Measurements from ENCODE around the gene DISP3. TPM values are rescaled to one million over a fixed set of nuclear protein-coding genes. Genes with fewer than 3 reads are reported as not detected.
A peak's percentile ranks its signal among the peaks of the same experiment; 100 is the strongest.

Gene DISP3
- total and polyA plus RNA-seq, 2 of the 13 experiments (the other 11 are each of a cell fraction or from before 2014, with no cell fraction given), result 0.08 to 0.13 TPM

DNA sequence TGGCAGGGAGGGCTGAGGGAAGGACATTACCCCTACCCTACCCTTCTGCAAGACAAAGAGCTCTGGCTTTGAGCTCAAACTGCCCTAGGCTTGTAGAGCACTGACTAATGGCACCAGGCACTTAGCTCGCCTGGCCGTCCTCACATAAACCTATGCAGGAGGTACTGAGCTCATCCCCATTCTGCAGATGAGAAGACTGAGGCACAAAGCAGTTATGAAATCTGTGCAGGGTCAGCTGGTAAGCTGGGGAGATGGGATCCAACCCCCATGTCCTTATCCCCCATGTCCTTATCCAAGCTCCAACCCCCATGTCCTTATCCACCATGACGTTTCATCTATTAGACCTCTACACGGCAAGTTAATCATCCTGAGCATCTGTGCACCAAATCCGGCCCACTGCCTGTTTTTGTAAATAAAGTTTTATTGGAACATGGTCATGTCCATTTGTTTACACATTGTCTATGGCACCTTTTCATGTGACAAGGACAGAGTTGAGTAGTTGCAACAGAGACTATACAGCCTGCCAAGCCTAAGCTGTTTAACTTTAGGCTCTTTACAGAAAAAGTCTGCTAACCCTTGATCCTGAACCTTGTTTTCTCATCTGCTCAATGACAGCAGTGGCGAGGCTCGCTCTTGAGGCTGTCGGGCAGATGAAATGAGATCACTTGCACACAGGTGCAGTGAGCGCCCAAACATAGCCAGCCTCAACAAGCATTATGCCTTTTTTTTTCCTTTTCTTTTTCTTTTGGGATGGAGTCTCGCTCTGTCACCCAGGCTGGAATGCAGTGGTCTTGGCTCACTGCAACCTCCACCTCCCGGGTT, 88.5 kb downstream of the DISP3 start:
- no peak for FAIRE-seq
- POLR2A ChIA-PET, result no interaction called here
- peak; percentile 30; the same call in 2 of the 3 replicates for ATAC-seq
- no TSS peak for BruUV-seq (replicated peaks)
- Histone ChIP-seq H3K79me2 (ENCODE audit: insufficient read depth, low read length) (no peaks in the 10 kb centered on the region), H3K4me3 (replicated peaks in 1 of 3; ENCODE audit: insufficient read depth in 1 of 3, low read depth in 2 of 3, low read length in 3 of 3) (no peak overlapping the region), H3K4me1 (ENCODE audit: insufficient read depth, low read length) (no peaks in the 10 kb centered on the region), H3K9ac (ENCODE audit: insufficient read depth, low read depth, low read length) (no peak overlapping the region), H3K36me3 (replicated peaks in 1 of 2; ENCODE audit: control insufficient read depth in 1 of 2, insufficient read depth in 2 of 2, low read length in 2 of 2) (no peaks in the 10 kb centered on the region), H3K9me3 (ENCODE audit: low read length) (no peaks in the 10 kb centered on the region), H3K4me2 (ENCODE audit: low read depth, low read length) (no peak overlapping the region), H3K27ac (ENCODE audit: extremely low read length, insufficient read depth, low read length) (no peak overlapping the region), H3K27me3 (ENCODE audit: control insufficient read depth in 1 of 2, insufficient read depth in 2 of 2, low read length in 2 of 2) (peaks cover 0 to 38% of the 10 kb centered on the region in 2 experiments; a peak in 2 of 5 replicates), H4K20me1 (ENCODE audit: insufficient read depth, low read length) (no peaks in the 10 kb centered on the region), H2AFZ (ENCODE audit: low read length) (no peak overlapping the region)
- intact Hi-C loops (cut with micrococcal nuclease; ENCODE audit: unreplicated experiment), result no loop called here
- TF ChIP-seq ZNF773 (CRISPR knock-in tag; IDR thresholded peaks at IDR 0.05; ENCODE audit: borderline replicate concordance), result no peak
- TF ChIP-seq, protein P1, sequence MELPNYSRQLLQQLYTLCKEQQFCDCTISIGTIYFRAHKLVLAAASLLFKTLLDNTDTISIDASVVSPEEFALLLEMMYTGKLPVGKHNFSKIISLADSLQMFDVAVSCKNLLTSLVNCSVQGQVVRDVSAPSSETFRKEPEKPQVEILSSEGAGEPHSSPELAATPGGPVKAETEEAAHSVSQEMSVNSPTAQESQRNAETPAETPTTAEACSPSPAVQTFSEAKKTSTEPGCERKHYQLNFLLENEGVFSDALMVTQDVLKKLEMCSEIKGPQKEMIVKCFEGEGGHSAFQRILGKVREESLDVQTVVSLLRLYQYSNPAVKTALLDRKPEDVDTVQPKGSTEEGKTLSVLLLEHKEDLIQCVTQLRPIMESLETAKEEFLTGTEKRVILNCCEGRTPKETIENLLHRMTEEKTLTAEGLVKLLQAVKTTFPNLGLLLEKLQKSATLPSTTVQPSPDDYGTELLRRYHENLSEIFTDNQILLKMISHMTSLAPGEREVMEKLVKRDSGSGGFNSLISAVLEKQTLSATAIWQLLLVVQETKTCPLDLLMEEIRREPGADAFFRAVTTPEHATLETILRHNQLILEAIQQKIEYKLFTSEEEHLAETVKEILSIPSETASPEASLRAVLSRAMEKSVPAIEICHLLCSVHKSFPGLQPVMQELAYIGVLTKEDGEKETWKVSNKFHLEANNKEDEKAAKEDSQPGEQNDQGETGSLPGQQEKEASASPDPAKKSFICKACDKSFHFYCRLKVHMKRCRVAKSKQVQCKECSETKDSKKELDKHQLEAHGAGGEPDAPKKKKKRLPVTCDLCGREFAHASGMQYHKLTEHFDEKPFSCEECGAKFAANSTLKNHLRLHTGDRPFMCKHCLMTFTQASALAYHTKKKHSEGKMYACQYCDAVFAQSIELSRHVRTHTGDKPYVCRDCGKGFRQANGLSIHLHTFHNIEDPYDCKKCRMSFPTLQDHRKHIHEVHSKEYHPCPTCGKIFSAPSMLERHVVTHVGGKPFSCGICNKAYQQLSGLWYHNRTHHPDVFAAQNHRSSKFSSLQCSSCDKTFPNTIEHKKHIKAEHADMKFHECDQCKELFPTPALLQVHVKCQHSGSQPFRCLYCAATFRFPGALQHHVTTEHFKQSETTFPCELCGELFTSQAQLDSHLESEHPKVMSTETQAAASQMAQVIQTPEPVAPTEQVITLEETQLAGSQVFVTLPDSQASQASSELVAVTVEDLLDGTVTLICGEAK (IDR thresholded peaks at IDR 0.05), result peak; percentile 78
- TF ChIP-seq, protein P1 (CRISPR knock-in tag; IDR thresholded peaks at IDR 0.05), result peak; percentile 98
- TF ChIP-seq ZNF629 (CRISPR knock-in tag; conservative IDR thresholded peaks at IDR 0.05), result peak; percentile 77
- no peak for DNase-seq (ENCODE audit: low spot score)
- in situ Hi-C loops (cut with HindIII; ENCODE audit: extremely low pct_ligation_motif_present, low pct_unique_long_range_greater_than_20kb), result no loop called here
- WGBS (ENCODE audit: low lambda C conversion rate), result 27% methylated on average over 11 of the region's 11 CpGs
- CTCF ChIA-PET (ENCODE audit: low intra/inter-chr PET ratio, low total read pairs), result no interaction called here

Measured in HepG2 (cell line).